Peyer's patch (tissue), 4 donors: Measurements from ENCODE around the gene SLC25A21.
"Not testable (repeated sequence)": the region's sequence is repeated elsewhere in the genome, so short reads cannot be mapped to it uniquely, and the experiment has no call there.

Experiments
- CTCF ChIP-seq, 6 experiments: fragments of 450-650 bp in 4 of 6; fragments of 200-600 bp in 2 of 6; sonication (generic) in 1 of 6; IDR thresholded peaks; one replicate each; pipeline ENCODE4 v1.5.1; 2017 to 2019; ENCODE audit warnings: antibody characterized with exemption in 6 of 6, mild to moderate bottlenecking in 3 of 6, moderate library complexity in 1 of 6
- POLR2A ChIP-seq, 2 donors: fragments of 450-650 bp; IDR thresholded peaks; one replicate each; pipeline ENCODE4 v1.5.1; 2017; ENCODE audit warnings: antibody characterized with exemption in 2 of 2, mild to moderate bottlenecking in 2 of 2, moderate library complexity in 2 of 2

- TF ChIP-seq CTCF, POLR2A (IDR thresholded peaks at IDR 0.05): not testable (repeated sequence)
Measured at GRCh38 chr14:37209617-37210016, 37.2 kb upstream of the SLC25A21 start.
